RCC 7860 (cell line): ENCODE data around the gene RPP25.
"Not testable (repeated sequence)": the region's sequence is repeated elsewhere in the genome, so short reads cannot be mapped to it uniquely, and the experiment has no call there.

Source experiments
- DNase-seq: peaks from one replicate; pipeline ENCODE4 v3.0.0-alpha.2; 2015; ENCODE audit warnings: low spot score
- FAIRE-seq: peaks from 2 replicates; lab custom pipeline; 2012; peaks lifted over from hg19 to GRCh38; lab: Jason Lieb, UNC

Gene RPP25

DNA sequence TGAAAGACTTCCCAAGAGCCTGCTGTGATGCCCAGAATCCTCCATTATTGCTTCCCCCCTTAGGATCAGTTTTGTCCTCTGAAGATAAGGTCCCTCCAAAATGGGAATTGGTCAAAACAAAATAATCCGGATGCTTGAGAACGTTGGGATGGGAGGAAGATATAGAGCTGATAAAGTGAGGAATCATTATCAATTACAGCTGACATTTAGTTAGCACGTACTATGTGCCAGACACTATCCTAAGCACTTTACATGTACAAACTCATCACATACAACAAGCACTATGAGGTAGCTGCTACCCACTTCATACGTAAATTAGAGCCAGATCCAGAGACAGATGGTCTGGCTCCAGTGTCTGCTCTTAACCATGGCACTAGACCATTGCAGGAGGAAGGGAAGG, 6.6 kb upstream of the RPP25 start:
- no peak for FAIRE-seq
- no peak for DNase-seq

DNA sequence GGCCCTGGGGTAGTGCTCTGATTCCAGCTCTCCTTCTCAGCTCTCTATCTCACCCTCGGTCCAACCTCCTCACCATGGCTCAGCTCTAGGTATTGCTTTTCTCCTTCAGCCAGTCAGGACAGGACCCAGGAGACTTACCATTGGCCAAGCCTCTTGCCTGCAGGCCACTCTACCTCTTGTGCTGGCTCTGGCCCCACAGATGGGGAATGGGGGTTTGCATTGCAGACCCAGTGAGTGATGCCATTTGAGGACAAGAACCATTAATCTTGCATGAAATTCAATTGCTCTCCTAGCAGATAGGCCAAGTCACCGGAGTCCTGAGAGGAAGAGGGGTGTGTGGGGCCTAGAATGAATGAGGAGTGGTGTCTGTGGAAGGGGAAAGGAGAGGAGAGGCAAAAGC, 6.1 kb upstream of the RPP25 start:
- no peak for FAIRE-seq
- no peak for DNase-seq

DNA sequence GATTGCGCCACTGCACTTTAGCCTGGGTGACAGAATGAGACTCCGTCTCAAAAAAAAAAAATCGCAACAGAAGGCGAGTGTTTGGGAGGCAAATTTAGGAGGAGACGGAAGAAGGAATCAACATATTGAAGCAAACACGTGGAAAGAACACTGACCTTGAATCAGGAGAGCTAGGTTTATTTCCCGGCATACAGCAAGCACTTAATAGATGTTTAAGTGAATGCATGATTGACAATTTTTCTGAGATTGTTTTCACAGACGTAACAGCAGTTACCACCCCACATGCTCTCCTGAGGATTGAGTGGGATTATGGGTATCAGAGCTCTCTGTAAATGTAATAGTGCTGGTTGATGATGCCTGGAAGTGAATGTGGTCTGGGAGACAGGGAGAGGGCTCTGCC, 5.6 kb upstream of the RPP25 start:
- DNase-seq (no peak), FAIRE-seq (no peak)

DNA sequence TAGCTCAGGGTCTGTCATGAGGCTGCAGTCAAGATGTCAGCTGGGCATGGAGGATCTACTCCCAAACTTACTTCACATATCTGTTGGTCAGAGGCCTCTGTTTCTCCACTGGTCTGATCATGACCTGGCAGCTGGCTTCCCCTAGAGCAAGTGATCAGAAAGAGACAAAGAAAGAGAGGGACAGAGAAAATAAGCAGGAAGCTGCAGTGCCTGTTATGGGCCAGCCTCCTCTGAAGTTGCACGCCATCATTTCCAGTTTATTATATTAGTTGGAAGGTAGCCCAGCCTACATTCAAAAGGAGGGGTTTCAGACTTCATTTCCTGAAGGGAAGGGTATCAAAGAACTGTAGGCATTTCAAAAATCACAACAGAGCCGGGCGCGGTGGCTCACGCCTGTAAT, 5.0 kb upstream of the RPP25 start:
- DNase-seq: no peak

DNA sequence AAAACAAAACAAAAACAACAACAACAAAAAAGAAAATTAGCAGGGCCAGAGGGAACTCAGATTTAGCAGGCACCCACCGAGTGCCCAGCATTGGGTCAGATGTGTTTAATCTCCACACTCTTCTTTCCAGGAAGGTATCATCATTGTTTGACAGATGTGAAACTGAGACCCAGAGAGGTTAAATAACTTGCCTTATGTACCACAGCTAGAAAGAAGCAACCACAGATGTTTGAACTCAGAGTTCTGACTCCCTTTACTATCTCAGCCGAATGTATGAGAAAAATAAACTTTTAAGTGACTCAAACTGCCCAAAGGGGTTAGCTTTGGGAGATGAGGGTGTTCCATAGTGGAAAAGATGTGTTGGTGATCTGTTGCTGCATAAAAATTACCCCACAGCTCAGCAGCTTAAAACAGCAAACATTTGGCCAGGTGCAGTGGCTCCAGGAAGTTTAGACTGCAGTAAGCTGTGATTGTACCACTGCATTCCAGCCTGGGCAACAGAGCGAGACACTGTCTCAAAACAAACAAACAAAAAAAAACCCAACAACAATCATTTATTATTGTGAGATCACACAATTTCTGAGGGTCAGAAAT, 4.5 kb upstream of the RPP25 start:
- DNase-seq: no peak
- no peak for FAIRE-seq

More for the DNA sequence above, 5.0 kb upstream of the RPP25 start:
- no peak for FAIRE-seq

DNA sequence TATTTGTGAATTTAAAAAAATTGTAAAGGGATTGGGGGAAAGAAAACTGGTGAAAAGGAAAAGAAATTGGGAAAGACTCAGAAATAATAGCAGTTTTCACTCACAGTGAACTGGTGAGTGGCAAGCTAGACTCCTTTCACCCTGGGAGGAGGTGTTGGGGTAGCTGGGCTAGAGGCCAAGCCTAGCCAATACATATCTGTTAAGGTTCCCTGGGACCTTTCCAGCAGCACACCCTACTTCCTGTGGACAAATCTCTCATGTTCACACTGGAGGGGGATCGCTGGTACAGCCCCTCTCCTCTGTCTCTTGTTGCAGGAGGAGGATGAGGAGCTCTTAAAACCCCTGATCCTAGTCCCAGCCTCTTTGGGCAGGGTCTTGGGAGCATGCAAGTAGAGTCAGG, 3.7 kb upstream of the RPP25 start:
- FAIRE-seq (no peak), DNase-seq (no peak)

DNA sequence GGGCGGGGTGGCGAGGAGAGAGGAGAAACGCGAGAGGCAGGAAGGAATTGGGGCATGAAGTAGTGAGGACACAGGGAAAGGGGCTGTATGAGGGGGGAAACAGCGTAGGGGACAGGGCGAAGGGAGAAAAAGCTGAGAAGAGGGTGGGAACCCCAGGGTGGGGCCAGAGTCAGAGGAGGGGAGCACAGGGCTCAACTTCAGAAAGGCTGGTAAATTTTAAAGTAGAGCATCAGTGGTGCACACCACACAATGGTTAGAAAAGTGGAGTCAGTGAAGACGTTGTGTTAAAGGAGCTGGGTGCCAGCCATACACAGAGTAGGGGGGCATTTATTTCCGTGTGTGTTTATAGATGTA, 3.0 kb upstream of the RPP25 start:
- DNase-seq (no peak), FAIRE-seq (no peak)

DNA sequence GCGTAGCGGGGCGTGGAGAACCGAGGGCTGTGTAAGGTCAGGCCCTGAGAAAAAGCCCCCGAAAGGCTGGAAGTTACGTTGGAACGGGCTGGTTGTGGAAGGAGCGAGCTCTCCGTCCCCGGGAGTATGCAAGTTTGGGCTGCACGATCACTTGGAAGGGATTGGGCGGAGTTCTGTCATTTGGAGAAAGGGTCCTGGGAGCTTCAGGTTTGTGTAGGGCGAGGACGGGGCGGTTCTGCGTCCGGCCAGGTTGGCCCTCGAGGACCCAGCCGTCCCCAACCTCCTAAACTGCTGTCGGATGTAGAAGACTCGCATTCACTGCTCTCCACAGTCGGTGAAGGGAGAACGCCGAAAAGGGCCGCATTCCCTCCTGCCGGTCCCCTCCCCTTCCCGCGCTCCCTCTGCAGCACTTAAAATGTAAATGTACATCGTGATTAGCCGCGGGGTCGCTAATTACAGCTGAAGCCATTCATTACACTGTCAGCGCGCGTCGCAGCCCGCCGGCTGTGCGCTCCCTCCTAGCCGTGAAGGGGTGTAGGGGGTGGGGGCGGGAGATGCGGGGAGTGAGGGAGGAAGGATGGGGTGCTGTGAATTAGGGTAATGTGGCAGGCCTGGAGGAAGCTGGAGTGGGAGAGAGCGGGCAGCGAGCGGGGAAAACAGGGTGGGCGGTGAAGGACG, 2.5 kb upstream of the RPP25 start:
- DNase-seq: no peak
- no peak for FAIRE-seq

DNA sequence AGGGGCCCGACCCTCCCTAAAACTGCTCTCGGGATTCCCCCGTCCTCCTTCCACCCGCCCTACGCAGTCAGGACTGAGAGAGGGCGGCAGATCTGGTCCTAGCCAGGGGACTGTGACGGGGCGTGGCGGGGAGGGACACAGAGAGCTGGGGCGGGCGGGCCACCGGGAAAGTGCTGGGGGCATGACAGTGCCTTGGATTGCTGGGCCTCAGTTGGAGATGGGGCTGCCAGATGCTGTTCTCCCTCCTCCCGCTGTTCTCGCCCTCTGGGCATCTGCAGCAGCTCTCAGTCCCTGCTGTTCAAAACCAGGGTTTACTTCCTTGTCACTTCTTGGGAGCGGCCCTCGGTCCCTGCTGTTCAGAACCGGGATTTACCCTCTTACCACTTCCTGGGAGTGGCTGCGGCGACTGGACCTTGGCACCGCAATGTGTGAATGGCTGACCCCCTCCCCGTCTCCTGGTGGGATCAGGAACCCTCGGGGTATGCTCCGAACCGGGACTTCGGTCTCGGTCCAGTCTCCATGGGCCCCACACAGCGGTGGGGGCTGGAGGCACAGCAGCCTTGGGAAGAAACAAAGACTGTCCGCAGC, 1.8 kb upstream of the RPP25 start:
- FAIRE-seq (no peak), DNase-seq (peak; percentile 44)

DNA sequence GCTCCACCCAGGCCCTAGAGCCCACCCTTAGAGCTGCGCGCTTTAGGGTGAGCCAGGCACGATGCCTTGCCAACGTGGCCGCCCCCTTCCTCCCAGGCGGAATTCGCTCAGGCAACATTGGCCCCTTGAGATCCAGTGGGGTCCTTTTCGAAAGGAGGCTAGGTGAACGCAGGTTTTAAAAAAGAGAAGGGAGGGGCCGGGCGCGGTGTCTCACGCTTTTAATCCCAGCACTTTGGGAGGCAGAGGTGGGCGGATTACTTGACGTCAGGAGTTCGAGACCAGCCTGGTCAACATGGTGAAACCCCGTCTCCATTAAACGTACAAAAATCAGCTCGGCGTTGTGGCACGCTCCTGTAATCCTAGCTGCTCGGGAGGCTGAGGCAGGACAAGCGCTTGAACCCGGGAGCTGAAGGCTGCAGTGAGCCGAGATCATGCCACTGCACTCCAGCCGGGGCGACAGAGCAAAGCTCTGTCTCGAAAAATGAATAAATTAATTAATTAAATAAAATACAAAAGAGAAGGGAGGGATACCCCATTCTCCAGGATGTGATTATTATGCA, 984 bp upstream of the RPP25 start:
- no peak for FAIRE-seq
- DNase-seq: no peak

DNA sequence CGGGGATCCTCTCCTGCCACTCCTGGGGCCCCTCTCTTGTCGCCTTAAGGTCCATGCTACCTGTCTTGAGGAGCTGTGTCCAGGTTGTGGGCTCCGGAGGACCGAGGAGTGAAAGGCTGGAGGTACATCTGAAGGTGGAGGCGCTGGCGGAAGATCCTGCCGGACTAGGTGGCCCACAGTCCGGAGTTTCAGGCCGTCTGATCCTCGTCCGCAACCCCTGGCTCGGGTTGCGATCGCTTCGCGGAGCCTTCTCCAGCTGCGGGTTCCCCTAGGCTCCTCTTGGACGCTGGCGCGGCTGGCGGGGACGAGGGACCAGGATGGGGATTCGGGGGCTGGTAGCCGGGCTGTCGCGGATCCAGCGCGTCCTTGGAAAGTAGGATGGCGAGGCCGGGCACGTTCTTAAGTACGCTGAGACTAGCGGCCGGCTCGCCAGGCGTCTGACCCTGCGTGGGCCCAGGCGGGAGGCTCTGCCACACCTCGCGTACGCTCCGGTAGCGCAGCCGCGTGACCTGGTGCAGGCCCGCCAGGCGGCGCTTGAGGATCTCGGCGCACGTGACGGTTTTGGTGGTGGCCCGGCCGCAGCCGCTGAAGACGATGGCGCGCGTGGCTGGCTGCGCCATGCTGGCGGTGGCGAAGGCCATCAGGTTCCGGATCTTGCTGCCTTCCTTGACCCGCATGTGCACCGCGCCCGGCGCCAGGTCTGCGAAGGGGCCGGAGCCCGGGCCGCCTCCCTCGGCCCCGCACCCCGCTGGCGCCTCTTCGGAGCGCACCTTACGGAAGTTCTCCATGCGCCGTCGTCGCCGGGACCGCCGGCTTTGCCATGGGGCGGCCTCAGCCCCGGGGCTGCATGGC, 550 bp downstream of the RPP25 start:
- FAIRE-seq (no peak), DNase-seq (no peak)

DNA sequence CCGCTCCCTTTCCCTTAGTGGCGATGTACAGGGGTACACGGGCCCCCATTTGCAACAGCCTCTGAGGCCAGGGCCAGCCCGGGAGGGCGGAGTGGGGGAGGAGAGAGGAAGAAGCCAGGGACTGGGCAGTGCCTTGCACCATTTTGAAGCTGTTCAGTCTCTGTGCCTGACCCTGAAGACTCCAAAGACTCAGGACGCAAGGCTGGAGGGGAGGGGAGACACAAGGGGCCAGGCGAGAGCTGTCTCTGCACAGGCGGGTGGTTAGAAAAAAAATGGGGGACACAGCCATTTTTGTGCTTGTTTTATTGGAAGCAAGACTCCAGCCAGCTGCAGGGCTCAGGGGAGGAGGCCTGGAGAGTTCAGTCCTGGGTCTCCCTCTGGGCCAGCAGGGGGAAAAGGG, 1.6 kb downstream of the RPP25 start:
- no peak for DNase-seq
- FAIRE-seq: no peak

DNA sequence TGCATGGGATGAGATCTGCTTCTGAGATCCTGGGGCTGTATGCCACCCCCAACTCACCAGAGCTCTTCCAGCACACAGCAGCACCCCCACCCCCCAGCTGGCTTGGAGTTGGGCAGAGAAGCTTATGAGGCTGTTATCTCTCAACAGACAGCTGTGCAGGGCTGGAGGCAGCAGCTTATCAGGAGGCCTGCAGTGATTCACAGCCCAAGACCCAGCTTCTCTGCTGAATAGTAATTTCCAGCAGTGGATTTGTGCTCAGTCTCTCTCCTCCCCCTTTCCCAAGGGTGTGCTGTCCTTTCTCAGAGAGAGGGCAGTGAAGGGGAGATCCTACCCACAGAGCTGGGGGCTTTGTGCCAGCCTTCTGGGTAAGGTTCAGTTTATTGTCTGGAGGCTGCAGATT, 2.1 kb downstream of the RPP25 start:
- FAIRE-seq: no peak
- DNase-seq: no peak

DNA sequence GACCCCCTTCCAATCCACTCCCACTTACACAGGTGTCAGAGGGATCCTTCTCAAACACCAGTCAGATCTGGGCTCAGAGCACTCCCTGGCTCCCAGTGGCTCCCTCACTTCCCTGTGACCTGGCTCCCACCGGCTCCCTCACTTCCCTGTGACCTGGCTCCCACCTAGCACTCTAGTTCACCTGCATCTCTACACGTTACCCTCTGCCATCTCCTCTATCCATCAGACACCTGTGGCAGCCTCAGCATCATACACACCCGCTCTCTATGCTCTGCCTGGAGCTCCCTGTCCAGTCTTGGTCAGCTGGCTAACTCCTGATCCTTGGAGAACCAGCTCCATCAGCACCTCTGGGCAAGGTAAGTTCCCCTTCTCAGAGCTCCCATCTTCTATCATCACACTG, 5.6 kb downstream of the RPP25 start:
- no peak for FAIRE-seq
- no peak for DNase-seq

DNA sequence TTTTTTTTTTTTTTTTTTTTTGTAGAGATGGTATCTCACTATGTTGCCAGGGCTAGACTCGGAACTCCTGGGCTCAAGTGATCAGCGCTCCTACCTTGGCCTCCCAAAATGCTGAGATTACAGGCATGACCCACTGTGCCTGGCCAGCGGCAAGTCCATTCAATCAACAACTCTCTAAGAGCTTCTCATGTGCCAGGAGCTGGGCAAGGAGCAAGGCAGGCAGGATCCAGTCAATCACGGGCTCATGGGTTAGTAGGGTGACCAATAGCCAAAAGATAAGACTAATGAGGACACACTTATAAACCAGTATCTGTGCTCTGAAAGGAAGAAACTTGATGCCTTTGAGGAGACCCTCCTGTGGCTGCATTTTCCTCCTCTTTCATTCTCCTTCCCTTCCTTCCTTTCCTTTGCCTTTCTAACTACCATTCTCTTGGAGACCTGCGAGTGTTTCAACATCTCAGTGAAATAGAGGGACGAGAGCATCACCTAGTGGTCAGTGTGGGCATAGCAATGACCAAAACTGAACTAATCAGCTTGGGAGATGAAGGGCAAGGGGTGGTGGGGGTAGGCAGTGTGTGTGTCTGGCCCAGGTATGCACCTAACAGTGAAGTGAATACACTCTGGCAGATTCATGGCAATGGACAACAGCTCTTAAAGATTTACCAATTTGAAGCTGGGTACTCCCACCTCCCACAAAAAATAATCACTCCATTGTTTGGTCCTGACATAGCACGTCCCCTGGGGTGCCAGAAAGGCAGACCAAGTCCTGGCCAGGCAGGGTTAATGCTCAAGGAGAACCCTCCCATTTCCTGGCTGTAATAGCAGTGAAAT, 6.3 kb downstream of the RPP25 start:
- FAIRE-seq (no peak), DNase-seq (peak; percentile 48)

DNA sequence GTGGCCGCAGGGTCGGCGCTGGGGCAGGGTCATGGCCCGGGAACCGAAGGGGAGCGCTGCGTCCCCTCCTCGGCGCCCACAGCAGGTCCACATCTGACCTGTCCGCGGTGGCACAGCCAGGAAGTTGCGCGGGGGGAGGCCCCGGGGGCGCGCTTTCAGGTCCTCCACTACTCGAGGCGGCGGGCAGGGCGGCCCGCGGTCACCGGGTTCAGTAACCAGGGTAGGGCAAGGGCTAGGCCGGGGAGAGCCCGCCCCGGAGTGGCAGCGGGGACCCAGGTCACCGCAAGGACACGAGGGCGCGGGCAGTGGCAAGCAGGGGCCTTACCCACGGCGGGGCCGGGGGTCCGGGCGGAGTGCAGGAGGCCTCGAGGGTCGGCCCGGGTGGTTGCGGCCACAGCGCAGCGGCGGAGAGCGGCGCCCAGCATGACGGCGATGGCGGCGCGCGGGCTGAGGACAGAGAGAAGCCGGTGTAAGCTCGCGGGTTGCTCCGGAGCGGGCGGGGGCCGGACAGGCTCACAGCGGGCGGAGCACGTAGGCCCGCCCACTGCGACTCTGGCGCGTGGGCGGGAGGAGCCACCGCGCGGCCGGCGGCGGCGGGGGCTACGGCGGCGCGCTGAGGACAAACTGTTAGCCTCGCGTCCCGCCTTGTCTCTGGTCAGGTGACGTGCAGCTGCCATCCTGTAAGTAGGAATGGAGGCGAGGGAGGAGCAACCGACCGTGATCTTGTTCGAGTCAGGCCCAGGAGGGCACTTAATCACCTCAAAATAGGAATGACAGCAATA, 18.8 kb downstream of the RPP25 start, which contains the start of gene COX5A:
TSS of gene COX5A (minus strand) at position 484 of the 782 bp plus-strand sequence. CDS start at position 425, 59 bp downstream.
- no peak for FAIRE-seq
- DNase-seq: peak; percentile 87

DNA sequence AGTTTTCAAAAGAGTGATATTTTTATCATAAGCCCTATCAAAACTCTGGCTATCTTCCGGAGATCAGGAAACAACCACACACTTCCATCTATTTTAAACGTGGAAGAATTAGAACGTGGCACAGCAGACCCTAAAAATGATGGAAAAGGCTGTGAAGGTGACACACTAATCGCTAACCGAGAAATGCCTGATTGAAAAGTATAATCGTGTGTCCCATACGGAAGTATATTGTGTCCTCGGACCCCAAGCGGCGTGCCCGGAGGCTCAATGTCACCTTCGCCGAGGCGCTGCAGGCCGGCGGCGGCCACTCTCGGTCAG, 19.3 kb downstream of the RPP25 start:
- DNase-seq (peak; percentile 7), FAIRE-seq (no peak)

DNA sequence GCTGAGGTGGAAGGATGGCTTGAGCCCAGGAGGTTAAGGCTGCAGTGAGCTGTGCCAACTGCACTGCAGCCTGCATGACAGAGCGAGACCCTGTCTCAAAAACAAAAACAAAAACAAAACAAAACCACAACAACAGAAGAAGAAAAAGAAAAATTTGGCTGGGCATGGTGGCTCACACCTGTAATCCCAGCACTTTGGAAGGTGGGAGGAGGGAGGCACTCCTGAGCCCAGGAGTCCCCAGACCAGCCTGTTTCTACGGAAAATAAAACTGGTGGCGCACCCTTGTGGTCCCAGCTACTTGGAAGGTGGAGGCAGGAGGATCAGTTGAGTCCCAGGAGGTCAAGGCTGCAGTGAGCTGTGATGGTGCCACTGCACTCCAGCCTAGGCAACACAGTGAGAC, 21.4 kb downstream of the RPP25 start:
- FAIRE-seq, DNase-seq: not testable (repeated sequence)

DNA sequence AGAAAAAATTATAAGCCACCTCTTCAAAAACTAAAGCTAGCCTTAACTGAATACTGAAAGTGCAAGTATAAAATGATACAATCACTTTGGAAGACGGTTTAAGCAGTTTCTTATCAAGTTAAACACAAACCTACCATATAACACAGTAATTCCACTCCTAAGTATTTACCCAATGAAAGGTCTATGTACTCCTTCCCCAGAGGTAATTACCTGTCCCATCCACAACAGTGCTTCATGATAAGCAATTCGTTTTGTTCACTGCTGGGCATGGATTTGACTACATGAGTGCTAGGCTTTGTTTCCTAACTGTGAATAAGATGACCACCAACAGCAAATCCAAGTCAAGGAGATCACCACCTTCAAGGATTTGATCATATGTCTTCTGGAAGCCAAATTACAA, 23.0 kb downstream of the RPP25 start:
- FAIRE-seq: no peak
- no peak for DNase-seq

DNA sequence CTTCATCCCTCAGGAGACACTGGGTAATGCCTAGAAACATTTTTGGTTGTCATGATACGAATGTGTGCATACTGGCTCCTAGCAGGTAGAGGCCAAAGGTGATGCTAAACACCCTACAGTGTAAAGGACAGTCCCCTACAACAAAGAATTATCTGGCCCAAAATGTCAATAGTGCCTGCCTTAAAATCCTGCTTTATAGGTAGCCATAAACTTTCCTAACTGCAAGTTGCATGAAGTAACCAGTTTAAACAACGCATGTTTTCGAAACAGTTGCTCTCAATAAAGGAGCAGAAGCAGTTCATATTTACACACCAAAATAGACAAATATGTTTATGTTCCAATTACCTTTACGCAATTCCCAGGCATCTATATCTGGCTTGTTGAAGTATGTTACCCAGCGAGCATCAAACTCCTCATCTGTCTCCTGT, 27.8 kb downstream of the RPP25 start:
- no peak for FAIRE-seq
- DNase-seq: no peak
